OCI-LY3 (cell line): ENCODE measurements around the gene SLC26A11.

Experiments
- H2AFZ ChIP-seq: fragments of 200-600, 300-600 bp; shearing (Covaris generic); 2 replicates; pipeline ENCODE4 v1.6.0; 2014; ENCODE audit warnings: antibody characterized with exemption, low read depth, low read length
- H3K27ac ChIP-seq: fragments of 200-600, 300-600 bp; sonication (generic); 2 replicates; pipeline ENCODE4 v1.5.1; 2014; ENCODE audit warnings: mild to moderate bottlenecking, low read length, moderate library complexity, mixed read lengths
- H3K27me3 ChIP-seq: fragments of 200-600, 300-600 bp; sonication (generic); 2 replicates; pipeline ENCODE4 v1.6.1; 2014; ENCODE audit warnings: low read depth, low read length, mixed read lengths
- H3K36me3 ChIP-seq: fragments of 200-600, 300-600 bp; sonication (generic); replicated peaks from 2 replicates; pipeline ENCODE3; 2014; ENCODE audit warnings: low read depth, low read length, mixed read lengths
- H3K4me1 ChIP-seq: fragments of 300-600, 200-600 bp; sonication (generic); 2 replicates; pipeline ENCODE4 v1.6.1; 2014; ENCODE audit warnings: low read length, mixed read lengths
- H3K4me2 ChIP-seq: fragments of 200-600, 300-600 bp; sonication (generic); 2 replicates; pipeline ENCODE4 v1.6.1; 2014; ENCODE audit warnings: low read length, mixed read lengths
- H3K4me3 ChIP-seq: fragments of 300-600, 200-600 bp; sonication (generic); 2 replicates; pipeline ENCODE4 v1.5.1; 2014; ENCODE audit warnings: antibody characterized with exemption, mild to moderate bottlenecking, low read length, moderate library complexity
- H3K79me2 ChIP-seq: fragments of 300-600, 200-600 bp; shearing (Covaris generic); 2 replicates; pipeline ENCODE4 v1.6.1; 2014; ENCODE audit warnings: mild to moderate bottlenecking, low read length, mixed read lengths
- H3K9ac ChIP-seq: fragments of 300-600, 200-600 bp; shearing (Covaris generic); 2 replicates; pipeline ENCODE4 v1.6.0; 2014; ENCODE audit warnings: mild to moderate bottlenecking, low read length, moderate library complexity
- H3K9me3 ChIP-seq: fragments of 200-600, 300-600 bp; shearing (Covaris generic); 2 replicates; pipeline ENCODE4 v1.6.1; 2014; ENCODE audit warnings: low read length, mixed read lengths; ENCODE audit not compliant: insufficient read depth
- H4K20me1 ChIP-seq: fragments of 200-600, 300-600 bp; sonication (generic); 2 replicates; pipeline ENCODE4 v1.6.1; 2016; ENCODE audit warnings: low read length, mixed read lengths; ENCODE audit not compliant: insufficient read depth
- CTCF ChIP-seq: fragments of 200-600, 300-600 bp; sonication (generic); IDR thresholded peaks from 2 replicates; pipeline ENCODE4 v1.5.1; 2014; ENCODE audit warnings: antibody characterized with exemption, low read length, low read depth
- EZH2phosphoT487 ChIP-seq: fragments of 200-600 bp; shearing (Covaris generic); IDR thresholded peaks from 2 replicates; pipeline ENCODE4 v1.6.1; 2018; ENCODE audit warnings: antibody characterized with exemption, mixed run types, low read depth

The SLC26A11 gene

GRCh38 chr17:80212511-80212910 is 7.7 kb upstream of the SLC26A11 start:
- H2AFZ ChIP-seq: no peak overlapping the region
- no peak overlapping the region for H3K4me2 ChIP-seq
- peaks cover 3% of the 10 kb centered on the region for H4K20me1 ChIP-seq
- H3K79me2 ChIP-seq: no peaks in the 10 kb centered on the region
- no peaks in the 10 kb centered on the region for H3K4me1 ChIP-seq
- H3K4me3 ChIP-seq: no peak overlapping the region
- H3K27me3 ChIP-seq: no peaks in the 10 kb centered on the region
- H3K9ac ChIP-seq: no peak overlapping the region
- no peaks in the 10 kb centered on the region for H3K9me3 ChIP-seq
- H3K36me3 ChIP-seq: peaks cover 23% of the 10 kb centered on the region
- no peak overlapping the region for H3K27ac ChIP-seq
- TF ChIP-seq EZH2phosphoT487 (no peak), CTCF (no peak)

- H3K4me2 ChIP-seq: no peak overlapping the region
- H2AFZ ChIP-seq: no peak overlapping the region
- H3K79me2 ChIP-seq: no peaks in the 10 kb centered on the region
- H3K36me3 ChIP-seq: peaks cover 29% of the 10 kb centered on the region
- no peaks in the 10 kb centered on the region for H3K27me3 ChIP-seq
- H3K4me3 ChIP-seq: no peak overlapping the region
- H3K4me1 ChIP-seq: no peaks in the 10 kb centered on the region
- no peak overlapping the region for H3K9ac ChIP-seq
- TF ChIP-seq EZH2phosphoT487 (no peak), CTCF (no peak)
- no peaks in the 10 kb centered on the region for H3K9me3 ChIP-seq
- no peak overlapping the region for H3K27ac ChIP-seq
- H4K20me1 ChIP-seq: peaks cover 9% of the 10 kb centered on the region
Measured at GRCh38 chr17:80212962-80213642, 7.1 kb upstream of the SLC26A11 start.

GRCh38 chr17:80213643-80213975 is 6.6 kb upstream of the SLC26A11 start:
- peaks cover 14% of the 10 kb centered on the region for H4K20me1 ChIP-seq
- H3K27me3 ChIP-seq: no peaks in the 10 kb centered on the region
- H3K9ac ChIP-seq: no peak overlapping the region
- no peak overlapping the region for H3K4me3 ChIP-seq
- H3K9me3 ChIP-seq: no peaks in the 10 kb centered on the region
- H2AFZ ChIP-seq: no peak overlapping the region
- no peak for TF ChIP-seq EZH2phosphoT487
- TF ChIP-seq CTCF: no peak
- peaks cover 4% of the 10 kb centered on the region for H3K79me2 ChIP-seq
- no peak overlapping the region for H3K4me2 ChIP-seq
- H3K27ac ChIP-seq: no peak overlapping the region
- peaks cover 34% of the 10 kb centered on the region for H3K36me3 ChIP-seq
- no peaks in the 10 kb centered on the region for H3K4me1 ChIP-seq

- no peaks in the 10 kb centered on the region for H3K27me3 ChIP-seq
- H3K9me3 ChIP-seq: no peaks in the 10 kb centered on the region
- peaks cover 8% of the 10 kb centered on the region for H3K79me2 ChIP-seq
- H3K27ac ChIP-seq: no peak overlapping the region
- no peak overlapping the region for H3K4me2 ChIP-seq
- H2AFZ ChIP-seq: no peak overlapping the region
- H4K20me1 ChIP-seq: peaks cover 18% of the 10 kb centered on the region
- H3K36me3 ChIP-seq: peaks cover 35% of the 10 kb centered on the region
- H3K4me1 ChIP-seq: peaks cover 3% of the 10 kb centered on the region; the same call in 1 of the 2 replicates
- H3K9ac ChIP-seq: no peak overlapping the region
- TF ChIP-seq EZH2phosphoT487: no peak
- no peak for TF ChIP-seq CTCF
- H3K4me3 ChIP-seq: no peak overlapping the region
Measured at GRCh38 chr17:80214012-80214877, 6.0 kb upstream of the SLC26A11 start.
